Coronary artery (tissue), 2 donors: Measurements from ENCODE around the gene BTLA.

Experiments used
- DNase-seq: peaks from one replicate; pipeline ENCODE4 v3.0.0-alpha.2; 2017; ENCODE audit warnings: low spot score
- H3K27ac ChIP-seq, 2 donors: fragments of 200-600 bp; sonication (generic); one replicate each; pipeline ENCODE4 v1.5.1; 2016 to 2019
- H3K4me3 ChIP-seq: fragments of 200-600 bp; sonication (generic); 2 replicates; pipeline ENCODE4 v1.5.1; 2016; ENCODE audit warnings: mild to moderate bottlenecking, moderate library complexity
- CTCF ChIP-seq: fragments of 200-600 bp; sonication (generic); IDR thresholded peaks from one replicate; pipeline ENCODE4 v1.5.1; 2019; ENCODE audit warnings: antibody characterized with exemption

BTLA gene

GRCh38 chr3:112472691-112473090 lies 26.6 kb downstream of the BTLA start:
- DNase-seq = no peak
- TF ChIP-seq CTCF = no peak
- no peak overlapping the region for H3K4me3 ChIP-seq
- H3K27ac ChIP-seq = no peak overlapping the region

- Histone ChIP-seq H3K4me3 (no peak overlapping the region), H3K27ac (peak overlapping the region in 1 of 2 donors; percentile 8)
- no peak for DNase-seq
- no peak for TF ChIP-seq CTCF
These were observed 27.5 kb downstream of the BTLA start for GRCh38 chr3:112471596-112472325.

- no peak for DNase-seq
- TF ChIP-seq CTCF = no peak
These were observed 28.5 kb downstream of the BTLA start for GRCh38 chr3:112470788-112471187.

GRCh38 chr3:112469671-112470070 lies 29.6 kb downstream of the BTLA start:
- no peak for DNase-seq
- no peak overlapping the region for H3K4me3 ChIP-seq
- TF ChIP-seq CTCF = no peak
- peak overlapping the region in 1 of 2 donors; percentile 67 for H3K27ac ChIP-seq

More at GRCh38 chr3:112470788-112471187, 28.5 kb downstream of the BTLA start:
- Histone ChIP-seq H3K4me3 (no peak overlapping the region), H3K27ac (peak overlapping the region in 1 of 2 donors; percentile 67)

GRCh38 chr3:112467539-112467938 lies 31.7 kb downstream of the BTLA start:
- Histone ChIP-seq H3K4me3 (no peak overlapping the region), H3K27ac (peak overlapping the region in 1 of 2 donors; percentile 8)
- no peak for TF ChIP-seq CTCF

GRCh38 chr3:112466020-112466419 lies 33.3 kb downstream of the BTLA start:
- TF ChIP-seq CTCF = no peak
- no peak for DNase-seq
- H3K27ac ChIP-seq = no peak overlapping the region
- no peak overlapping the region for H3K4me3 ChIP-seq

More at GRCh38 chr3:112467539-112467938, 31.7 kb downstream of the BTLA start:
- no peak for DNase-seq

- no peak for DNase-seq
- no peak for TF ChIP-seq CTCF
- H3K4me3 ChIP-seq = no peak overlapping the region
- H3K27ac ChIP-seq = no peak overlapping the region
These were observed 35.0 kb downstream of the BTLA start for GRCh38 chr3:112464264-112464663.
